Retinal pigment epithelial cell (primary cell): ENCODE data around the gene CDYL2.
"Not testable (repeated sequence)": the region's sequence is repeated elsewhere in the genome, so short reads cannot be mapped to it uniquely, and the experiment has no call there.

Experiments used
- DNase-seq: peaks from one replicate; pipeline ENCODE4 v3.0.0-alpha.2; 2010; ENCODE audit warnings: low read depth
- H3K4me3 ChIP-seq: 2 replicates; pipeline ENCODE4 v1.5.1; 2011; ENCODE audit warnings: mild to moderate bottlenecking, low read length, control low read depth, moderate library complexity
- TF ChIP-seq, protein P1 (sequence below): conservative IDR thresholded peaks from 2 replicates; pipeline ENCODE4 v1.5.1; 2011; ENCODE audit warnings: low read depth, low read length, control low read depth, inconsistent platforms

Gene CDYL2

GRCh38 chr16:80802138-80802537, 2.3 kb downstream of the CDYL2 start:
- TF ChIP-seq, protein P1, sequence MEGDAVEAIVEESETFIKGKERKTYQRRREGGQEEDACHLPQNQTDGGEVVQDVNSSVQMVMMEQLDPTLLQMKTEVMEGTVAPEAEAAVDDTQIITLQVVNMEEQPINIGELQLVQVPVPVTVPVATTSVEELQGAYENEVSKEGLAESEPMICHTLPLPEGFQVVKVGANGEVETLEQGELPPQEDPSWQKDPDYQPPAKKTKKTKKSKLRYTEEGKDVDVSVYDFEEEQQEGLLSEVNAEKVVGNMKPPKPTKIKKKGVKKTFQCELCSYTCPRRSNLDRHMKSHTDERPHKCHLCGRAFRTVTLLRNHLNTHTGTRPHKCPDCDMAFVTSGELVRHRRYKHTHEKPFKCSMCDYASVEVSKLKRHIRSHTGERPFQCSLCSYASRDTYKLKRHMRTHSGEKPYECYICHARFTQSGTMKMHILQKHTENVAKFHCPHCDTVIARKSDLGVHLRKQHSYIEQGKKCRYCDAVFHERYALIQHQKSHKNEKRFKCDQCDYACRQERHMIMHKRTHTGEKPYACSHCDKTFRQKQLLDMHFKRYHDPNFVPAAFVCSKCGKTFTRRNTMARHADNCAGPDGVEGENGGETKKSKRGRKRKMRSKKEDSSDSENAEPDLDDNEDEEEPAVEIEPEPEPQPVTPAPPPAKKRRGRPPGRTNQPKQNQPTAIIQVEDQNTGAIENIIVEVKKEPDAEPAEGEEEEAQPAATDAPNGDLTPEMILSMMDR = no peak
- H3K4me3 ChIP-seq = no peak overlapping the region
- no peak for DNase-seq

GRCh38 chr16:80794071-80794470, 10.3 kb downstream of the CDYL2 start:
- no peak for DNase-seq
- H3K4me3 ChIP-seq = no peak overlapping the region
- TF ChIP-seq, protein P1 = no peak

GRCh38 chr16:80792031-80792430, 12.4 kb downstream of the CDYL2 start:
- TF ChIP-seq, protein P1 = no peak
- H3K4me3 ChIP-seq = no peak overlapping the region
- no peak for DNase-seq

DNA sequence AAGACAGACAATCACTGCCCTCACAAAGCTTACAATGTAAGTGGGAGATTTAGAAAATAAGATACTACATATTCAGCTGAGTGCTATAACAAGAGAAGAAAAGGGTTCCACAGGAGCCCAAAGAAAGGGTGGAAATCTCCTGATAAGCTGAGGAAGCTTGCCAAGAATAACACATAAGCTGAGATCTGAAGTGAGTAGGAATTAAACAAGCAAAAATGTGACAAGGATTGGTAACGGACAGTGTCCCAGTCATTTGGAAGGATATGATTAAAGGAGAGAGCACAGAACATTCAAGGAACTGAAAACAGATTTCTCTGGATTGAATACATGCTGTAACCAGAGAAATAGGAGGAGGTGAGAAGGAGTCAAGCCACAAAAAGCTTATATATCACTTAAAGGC, 13.0 kb downstream of the CDYL2 start:
- DNase-seq = peak; percentile 34
- no peak overlapping the region for H3K4me3 ChIP-seq
- TF ChIP-seq, protein P1 = no peak

GRCh38 chr16:80790751-80791150, 13.6 kb downstream of the CDYL2 start:
- TF ChIP-seq, protein P1 = no peak
- no peak overlapping the region for H3K4me3 ChIP-seq
- no peak for DNase-seq

DNA sequence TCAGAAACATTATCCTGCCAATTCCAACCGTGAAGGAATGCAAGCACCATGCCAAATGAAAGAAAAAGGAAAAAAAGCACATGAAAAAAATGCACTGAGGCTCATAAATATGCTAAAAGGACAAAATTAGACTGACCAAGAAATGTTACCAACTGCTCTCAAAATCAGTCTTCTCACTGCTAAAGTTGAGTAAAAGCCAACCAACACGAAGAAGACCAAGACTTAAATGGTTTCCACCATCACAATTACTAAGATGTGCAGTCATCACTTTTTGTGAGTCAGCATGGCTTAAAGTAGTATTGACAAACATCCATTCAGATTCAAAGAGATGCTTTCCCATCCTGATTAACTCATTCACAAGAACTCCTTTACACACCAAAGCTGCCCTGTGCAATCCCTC, 16.4 kb downstream of the CDYL2 start:
- TF ChIP-seq, protein P1 = no peak
- no peak overlapping the region for H3K4me3 ChIP-seq
- no peak for DNase-seq

DNA sequence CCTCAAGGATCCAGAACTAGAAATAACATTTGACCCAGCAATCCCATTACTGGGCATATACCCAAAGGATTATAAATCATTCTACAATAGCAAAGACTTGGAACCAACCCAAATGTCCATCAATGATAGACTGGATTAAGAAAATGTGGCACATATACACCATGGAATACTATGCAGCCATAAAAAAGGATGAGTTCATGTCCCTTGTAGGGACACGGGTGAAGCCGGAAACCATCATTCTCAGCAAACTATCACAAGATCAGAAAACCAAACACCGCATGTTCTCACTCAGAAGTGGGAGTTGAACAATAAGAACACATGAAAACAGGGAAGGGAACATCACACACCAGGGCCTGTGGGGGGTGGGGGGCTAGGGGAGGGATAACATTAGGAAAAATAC, 17.8 kb downstream of the CDYL2 start:
- not testable (repeated sequence) for DNase-seq, H3K4me3 ChIP-seq

DNA sequence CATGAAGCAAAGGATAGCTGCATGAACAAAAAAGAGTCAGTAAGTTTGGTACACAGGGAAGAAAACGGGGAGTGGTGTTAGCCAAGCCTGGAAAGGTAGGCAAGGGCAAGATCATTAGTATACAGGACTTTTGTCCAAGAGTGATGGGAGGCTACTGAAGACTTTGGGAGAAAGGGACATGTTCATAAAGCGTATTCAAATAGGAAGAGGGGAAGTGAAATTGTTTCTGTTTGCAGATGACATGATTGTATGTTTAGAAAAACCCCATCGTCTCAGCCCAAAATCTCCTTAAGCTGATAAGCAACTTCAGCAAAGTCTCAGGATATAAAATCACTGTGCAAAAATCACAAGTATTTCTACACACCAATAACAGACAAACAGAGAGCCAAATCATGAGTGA, 19.4 kb downstream of the CDYL2 start:
- DNase-seq = no peak
- TF ChIP-seq, protein P1 = no peak
- no peak overlapping the region for H3K4me3 ChIP-seq
